Tibial nerve (tissue), 4 donors: Measurements from ENCODE around the gene TOX2. TPM values are rescaled to one million over a fixed set of nuclear protein-coding genes. Genes with fewer than 3 reads are reported as not detected.

ENCODE experiments used
- DNase-seq, 2 donors: peaks; one replicate each; pipeline ENCODE4 v3.0.0-alpha.2; 2019; ENCODE audit warnings: low spot score in 2 of 2
- H3K27ac ChIP-seq, 4 donors: fragments of 200-600 bp; sonication (generic) in 3 of 4; one replicate each; pipeline ENCODE4 v1.5.1; 2017 to 2019; ENCODE audit warnings: mild to moderate bottlenecking in 1 of 4
- H3K27me3 ChIP-seq, 2 donors: fragments of 200-600 bp; sonication (generic) in 1 of 2; one replicate each; pipeline versions ENCODE4 v1.5.1 to v1.6.0; 2017 to 2019
- H3K36me3 ChIP-seq, 3 donors: fragments of 200-600 bp; sonication (generic); one replicate each; pipeline ENCODE4 v1.5.1; 2018 to 2019
- H3K4me1 ChIP-seq, 4 donors: fragments of 200-600 bp; sonication (generic) in 3 of 4; one replicate each; pipeline ENCODE4 v1.5.1; 2017 to 2019
- H3K4me3 ChIP-seq, 4 donors: fragments of 200-600 bp; sonication (generic) in 3 of 4; one replicate each; pipeline ENCODE4 v1.5.1; 2017 to 2019; ENCODE audit warnings: mild to moderate bottlenecking in 1 of 4, moderate library complexity in 1 of 4
- H3K9me3 ChIP-seq, 4 donors: fragments of 200-600 bp; sonication (generic) in 3 of 4; one replicate each; pipeline ENCODE4 v1.5.1; 2017 to 2019
- CTCF ChIP-seq, 5 experiments: fragments of 200-600 bp in 3 of 5; fragments of 450-650 bp in 2 of 5; sonication (generic) in 3 of 5; IDR thresholded peaks; one replicate each; pipeline ENCODE4 v1.5.1; 2016 to 2019; ENCODE audit warnings: antibody characterized with exemption in 5 of 5, mild to moderate bottlenecking in 3 of 5, moderate library complexity in 2 of 5
- EP300 ChIP-seq, 2 donors: sonication (generic); formaldehyde crosslinking; IDR thresholded peaks; one replicate each; pipeline ENCODE4 v1.6.1; 2017; ENCODE audit warnings: antibody characterized with exemption in 2 of 2, mild to moderate bottlenecking in 1 of 2
- POLR2A ChIP-seq, 2 donors: fragments of 450-650 bp; IDR thresholded peaks; one replicate each; pipeline ENCODE4 v1.6.1; 2017; ENCODE audit warnings: antibody characterized with exemption in 2 of 2, mild to moderate bottlenecking in 2 of 2, moderate library complexity in 2 of 2
- WGBS, 2 donors: methylation state at CpG; one replicate each; pipeline ENCODE4 v1.1.5; 2018; 5-methylcytosine and 5-hydroxymethylcytosine counted together
- total RNA-seq, 4 donors: library from RNA; depleted of rRNA; stranded (reverse); fragments of >200 nt; gene quantifications; one replicate each; pipeline ENCODE4 v1.1.0, GENCODE V29; 2016

The TOX2 gene
- total RNA-seq, 4 donors from 2014 or later: 1.3 to 3.3 (median 1.9) TPM

GRCh38 chr20:43953919-43954592 is 39.4 kb downstream of the TOX2 start:
- H3K9me3 ChIP-seq: no peaks in the 10 kb centered on the region
- DNase-seq: no peak
- 55 to 73% methylated on average over 8 of the region's 8 CpGs for WGBS, 2 donors
- TF ChIP-seq CTCF (IDR thresholded peaks at IDR 0.05) (no peak), EP300 (IDR thresholded peaks at IDR 0.05) (no peak), POLR2A (IDR thresholded peaks at IDR 0.05) (no peak)
- no peaks in the 10 kb centered on the region for H3K36me3 ChIP-seq
- H3K4me1 ChIP-seq: peaks cover 0 to 24% (median 10%) of the 10 kb centered on the region in 4 donors
- H3K4me3 ChIP-seq: no peak overlapping the region
- no peak overlapping the region for H3K27ac ChIP-seq
- H3K27me3 ChIP-seq: no peaks in the 10 kb centered on the region

- DNase-seq: no peak
- no peak overlapping the region for H3K4me3 ChIP-seq
- no peaks in the 10 kb centered on the region for H3K9me3 ChIP-seq
- 66 to 72% methylated on average over 6 of the region's 6 CpGs for WGBS, 2 donors
- TF ChIP-seq CTCF (IDR thresholded peaks at IDR 0.05): no peak
- TF ChIP-seq POLR2A (IDR thresholded peaks at IDR 0.05): no peak
- TF ChIP-seq EP300 (IDR thresholded peaks at IDR 0.05): no peak
- no peaks in the 10 kb centered on the region for H3K36me3 ChIP-seq
- H3K27me3 ChIP-seq: no peaks in the 10 kb centered on the region
- H3K27ac ChIP-seq: no peak overlapping the region
- H3K4me1 ChIP-seq: peaks cover 0 to 30% (median 13%) of the 10 kb centered on the region in 4 donors
These were observed 40.0 kb downstream of the TOX2 start for GRCh38 chr20:43954704-43955061.

GRCh38 chr20:43955062-43955749 is 40.6 kb downstream of the TOX2 start:
- 13 to 15% methylated on average over 6 of the region's 6 CpGs for WGBS, 2 donors
- peak overlapping the region in 1 of 4 donors; percentile 52 for H3K27ac ChIP-seq
- no peaks in the 10 kb centered on the region for H3K36me3 ChIP-seq
- TF ChIP-seq EP300 (IDR thresholded peaks at IDR 0.05) (peak in 1 of 2 donors; percentile 35), POLR2A (IDR thresholded peaks at IDR 0.05) (no peak)
- peaks cover 0 to 32% (median 14%) of the 10 kb centered on the region in 4 donors for H3K4me1 ChIP-seq
- no peaks in the 10 kb centered on the region for H3K9me3 ChIP-seq
- H3K4me3 ChIP-seq: no peak overlapping the region
- peak in 1 of 2 donors; percentile 16 for DNase-seq
- no peaks in the 10 kb centered on the region for H3K27me3 ChIP-seq

GRCh38 chr20:43955750-43956191 is 41.1 kb downstream of the TOX2 start:
- DNase-seq: no peak
- no peaks in the 10 kb centered on the region for H3K36me3 ChIP-seq
- peak overlapping the region in 1 of 4 donors; percentile 28 for H3K27ac ChIP-seq
- 79 to 80% methylated on average over 8 of the region's 8 CpGs for WGBS, 2 donors
- no peaks in the 10 kb centered on the region for H3K9me3 ChIP-seq
- no peak for TF ChIP-seq CTCF (IDR thresholded peaks at IDR 0.05)
- no peak for TF ChIP-seq EP300 (IDR thresholded peaks at IDR 0.05)
- TF ChIP-seq POLR2A (IDR thresholded peaks at IDR 0.05): no peak
- no peak overlapping the region for H3K4me3 ChIP-seq
- H3K27me3 ChIP-seq: no peaks in the 10 kb centered on the region
- H3K4me1 ChIP-seq: peaks cover 0 to 32% (median 14%) of the 10 kb centered on the region in 4 donors

GRCh38 chr20:43957392-43957791 is 42.7 kb downstream of the TOX2 start:
- peaks cover 0 to 32% (median 14%) of the 10 kb centered on the region in 4 donors for H3K4me1 ChIP-seq
- no peak for TF ChIP-seq POLR2A (IDR thresholded peaks at IDR 0.05)
- TF ChIP-seq EP300 (IDR thresholded peaks at IDR 0.05): no peak
- TF ChIP-seq CTCF (IDR thresholded peaks at IDR 0.05): no peak
- H3K9me3 ChIP-seq: no peaks in the 10 kb centered on the region
- H3K36me3 ChIP-seq: no peaks in the 10 kb centered on the region
- no peaks in the 10 kb centered on the region for H3K27me3 ChIP-seq
- DNase-seq: no peak
- 82 to 87% methylated on average over 3 of the region's 3 CpGs for WGBS, 2 donors
- no peak overlapping the region for H3K27ac ChIP-seq
- H3K4me3 ChIP-seq: no peak overlapping the region
